HFFc6 (cell line): Measurements from ENCODE around the gene MRPL30. TPM values are rescaled to one million over a fixed set of nuclear protein-coding genes. Genes with fewer than 3 reads are reported as not detected.
A peak's percentile ranks its signal among the peaks of the same experiment; 100 is the strongest.

ENCODE experiments used
- DNase-seq: peaks from one replicate; pipeline ENCODE4 v3.0.0-alpha.2; 2018
- H3K27ac Mint-ChIP-seq: 2 replicates; pipeline ENCODE4 v1.8.0; 2020; ENCODE audit warnings: mild to moderate bottlenecking, mixed read lengths
- H3K27me3 Mint-ChIP-seq: 2 replicates; pipeline ENCODE4 v1.8.0; 2021; ENCODE audit warnings: mild to moderate bottlenecking, moderate library complexity, mixed read lengths; ENCODE audit not compliant: insufficient read depth
- H3K36me3 Mint-ChIP-seq: 2 replicates; pipeline ENCODE4 v1.8.0; 2021; ENCODE audit warnings: low read depth, mixed read lengths
- H3K4me1 Mint-ChIP-seq: 2 replicates; pipeline ENCODE4 v1.8.0; 2020; ENCODE audit warnings: low read depth, mixed read lengths
- H3K4me3 Mint-ChIP-seq: 2 replicates; pipeline ENCODE4 v1.8.0; 2020; ENCODE audit warnings: mild to moderate bottlenecking, moderate library complexity, mixed read lengths
- H3K9me3 Mint-ChIP-seq: 2 replicates; pipeline ENCODE4 v1.8.0; 2020; ENCODE audit warnings: mild to moderate bottlenecking, mixed read lengths
- total RNA-seq, 6 experiments: library from RNA; stranded (reverse); fragmentation: NEBNext Ultra II Directional; extraction: Animal tissue kit (Norgen Biotek cat#: 25700); gene quantifications; 2 replicates in 1 of 6; 3 replicates in 5 of 6; pipeline ENCODE4 v1.2.3, GENCODE V29; 2021
- TF ChIP-seq, protein P1 (sequence below): fragments of 200-600 bp; sonication (generic); IDR thresholded peaks from 2 replicates; pipeline ENCODE4 v1.5.0; 2021; ENCODE audit warnings: antibody characterized with exemption, mild to moderate bottlenecking

The MRPL30 gene
- total RNA-seq, 6 experiments from 2014 or later: 25.6 to 31.8 (median 29.6) TPM

DNA sequence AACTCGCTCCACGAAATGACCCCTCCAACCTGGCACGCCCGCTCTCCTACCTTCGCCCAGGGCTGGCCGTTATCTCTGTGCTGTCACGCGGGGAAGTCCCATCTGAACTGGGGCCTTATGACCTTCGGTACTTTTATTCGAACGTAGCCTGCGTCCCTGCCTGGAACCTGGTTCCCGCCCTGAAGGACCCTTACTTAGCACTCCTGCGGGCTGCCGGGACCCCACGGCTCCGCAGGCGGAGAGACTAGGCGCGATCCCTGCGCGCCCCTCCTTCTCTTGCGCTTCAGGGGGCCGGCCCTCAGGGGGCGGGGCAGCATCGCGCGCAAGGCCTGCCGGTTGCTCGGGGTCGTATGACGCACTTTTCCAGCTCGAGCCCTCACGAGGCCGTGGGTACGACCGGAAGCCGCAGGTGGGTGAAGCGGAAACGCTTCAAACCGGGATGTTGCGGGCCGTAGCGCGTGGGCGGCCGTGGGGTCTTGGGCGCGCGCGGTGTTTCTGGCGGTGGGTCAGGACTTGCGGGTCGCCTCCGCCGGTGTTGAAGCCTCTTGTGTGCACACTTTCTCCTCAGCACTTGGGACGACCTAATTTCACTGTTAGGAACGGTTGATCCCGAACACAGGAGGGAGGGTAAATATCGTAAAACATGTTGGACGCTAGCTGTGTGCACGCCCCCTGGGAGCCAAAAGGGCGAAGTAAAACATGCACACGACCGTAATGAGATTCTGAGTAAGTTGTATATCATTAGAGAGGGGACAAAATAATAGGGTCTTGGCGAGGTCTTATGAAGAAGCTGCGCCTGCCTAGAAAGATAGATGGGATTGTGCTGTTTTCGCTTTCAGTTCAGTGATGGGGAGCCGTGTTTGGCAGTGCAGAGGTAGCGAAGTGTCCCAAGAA, 26.1 kb upstream of the MRPL30 start, which contains the start of the genes LIPT1 and TSGA10:
TSS of gene LIPT1 (plus strand) at position 325 of the 894 bp plus-strand sequence. CDS start 6,991 bp downstream, outside the sequence.
TSS of gene TSGA10 (minus strand) at position 300 of the 894 bp plus-strand sequence. CDS start 45,503 bp downstream, outside the sequence.
- H3K4me3 Mint-ChIP-seq: peak within 1 kb of the TSS; percentile 90
- H3K9me3 Mint-ChIP-seq: no peaks in the 10 kb centered on the region
- H3K27me3 Mint-ChIP-seq: no peaks in the 10 kb centered on the region; the same call in 1 of the 2 replicates
- TF ChIP-seq, protein P1, sequence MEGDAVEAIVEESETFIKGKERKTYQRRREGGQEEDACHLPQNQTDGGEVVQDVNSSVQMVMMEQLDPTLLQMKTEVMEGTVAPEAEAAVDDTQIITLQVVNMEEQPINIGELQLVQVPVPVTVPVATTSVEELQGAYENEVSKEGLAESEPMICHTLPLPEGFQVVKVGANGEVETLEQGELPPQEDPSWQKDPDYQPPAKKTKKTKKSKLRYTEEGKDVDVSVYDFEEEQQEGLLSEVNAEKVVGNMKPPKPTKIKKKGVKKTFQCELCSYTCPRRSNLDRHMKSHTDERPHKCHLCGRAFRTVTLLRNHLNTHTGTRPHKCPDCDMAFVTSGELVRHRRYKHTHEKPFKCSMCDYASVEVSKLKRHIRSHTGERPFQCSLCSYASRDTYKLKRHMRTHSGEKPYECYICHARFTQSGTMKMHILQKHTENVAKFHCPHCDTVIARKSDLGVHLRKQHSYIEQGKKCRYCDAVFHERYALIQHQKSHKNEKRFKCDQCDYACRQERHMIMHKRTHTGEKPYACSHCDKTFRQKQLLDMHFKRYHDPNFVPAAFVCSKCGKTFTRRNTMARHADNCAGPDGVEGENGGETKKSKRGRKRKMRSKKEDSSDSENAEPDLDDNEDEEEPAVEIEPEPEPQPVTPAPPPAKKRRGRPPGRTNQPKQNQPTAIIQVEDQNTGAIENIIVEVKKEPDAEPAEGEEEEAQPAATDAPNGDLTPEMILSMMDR: peak; percentile 46; the same call in 1 of the 2 replicates
- H3K27ac Mint-ChIP-seq: peak within 1 kb of the TSS; percentile 86
- H3K36me3 Mint-ChIP-seq: 0 out of 2 replicates have a peak, but pooled peaks cover 4% of the 10 kb centered on the region
- peaks cover 12% of the 10 kb centered on the region for H3K4me1 Mint-ChIP-seq
- peak; percentile 79 for DNase-seq

DNA sequence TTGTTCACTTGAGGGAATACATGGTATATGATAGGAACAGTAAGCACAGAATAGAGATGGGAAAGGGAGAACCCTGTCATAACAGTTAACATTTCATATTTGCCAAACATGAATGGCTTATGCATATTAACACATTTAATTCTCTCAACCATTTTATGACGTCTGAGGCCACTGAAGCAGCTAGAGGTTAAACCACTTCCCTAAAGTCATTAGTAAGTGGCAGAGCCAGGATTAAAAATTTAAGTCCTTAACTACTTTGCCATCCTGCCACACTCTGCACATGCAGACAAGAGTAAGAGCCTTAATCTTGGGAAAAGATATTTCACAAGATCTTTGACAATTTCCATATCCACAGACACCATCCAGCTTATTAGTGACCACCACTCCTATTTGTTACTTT, 24.1 kb upstream of the MRPL30 start:
- no peak overlapping the region; the same call in 1 of the 2 replicates for H3K4me3 Mint-ChIP-seq
- no peaks in the 10 kb centered on the region for H3K9me3 Mint-ChIP-seq
- no peak overlapping the region for H3K27ac Mint-ChIP-seq
- TF ChIP-seq, protein P1: no peak
- no peaks in the 10 kb centered on the region; the same call in 1 of the 2 replicates for H3K27me3 Mint-ChIP-seq
- H3K4me1 Mint-ChIP-seq: peaks cover 12% of the 10 kb centered on the region
- 0 out of 2 replicates have a peak, but pooled peaks cover 4% of the 10 kb centered on the region for H3K36me3 Mint-ChIP-seq
- no peak for DNase-seq

DNA sequence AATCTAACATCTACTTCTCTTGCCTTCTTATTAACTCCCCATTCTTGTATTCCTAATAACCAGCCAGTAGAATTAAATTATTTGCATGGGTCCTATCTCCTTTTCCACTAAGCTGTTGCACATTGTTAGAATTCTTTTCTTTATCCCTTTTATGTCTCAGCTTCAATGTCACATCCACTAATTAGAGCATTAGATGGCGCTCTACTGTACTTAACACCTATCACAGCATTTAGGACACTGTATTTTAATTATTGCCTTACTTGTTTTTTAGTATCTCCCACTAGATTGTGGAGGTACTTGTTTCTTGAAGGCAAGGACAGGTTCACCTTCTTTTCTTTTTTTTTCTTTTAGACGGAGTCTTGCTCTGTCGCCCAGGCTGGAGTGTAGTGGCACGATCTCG, 22.4 kb upstream of the MRPL30 start:
- Mint-ChIP-seq H3K27ac (no peak overlapping the region), H3K4me1 (peaks cover 12% of the 10 kb centered on the region), H3K9me3 (no peaks in the 10 kb centered on the region), H3K36me3 (0 out of 2 replicates have a peak, but pooled peaks cover 4% of the 10 kb centered on the region), H3K27me3 (no peaks in the 10 kb centered on the region; the same call in 1 of the 2 replicates), H3K4me3 (no peak overlapping the region)
- TF ChIP-seq, protein P1: 0 out of 2 replicates have a peak, but pooled peaks have one; percentile 17
- no peak for DNase-seq

DNA sequence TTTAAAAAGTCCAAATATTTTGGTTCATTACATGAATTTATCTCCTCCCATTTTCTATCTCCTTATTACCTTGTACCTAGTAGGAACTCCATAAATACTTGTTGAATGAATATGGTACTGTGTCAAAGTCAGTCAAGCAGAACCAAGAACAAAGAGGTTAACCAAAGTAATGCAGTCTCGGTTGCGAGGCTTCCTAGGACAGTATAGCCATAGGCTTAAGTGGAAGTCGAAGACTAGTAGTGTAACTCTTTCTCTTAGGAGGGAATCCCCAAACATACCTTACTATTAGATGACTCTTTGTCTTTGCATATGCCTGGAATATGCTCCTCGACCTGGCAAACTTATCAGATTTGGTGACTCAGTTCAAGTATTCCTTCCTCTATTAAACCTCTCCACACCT, 21.4 kb upstream of the MRPL30 start:
- DNase-seq: no peak
- TF ChIP-seq, protein P1: no peak
- Mint-ChIP-seq H3K36me3 (0 out of 2 replicates have a peak, but pooled peaks cover 4% of the 10 kb centered on the region), H3K4me3 (no peak overlapping the region), H3K4me1 (peaks cover 12% of the 10 kb centered on the region), H3K27ac (no peak overlapping the region), H3K27me3 (no peaks in the 10 kb centered on the region; the same call in 1 of the 2 replicates), H3K9me3 (no peaks in the 10 kb centered on the region)

DNA sequence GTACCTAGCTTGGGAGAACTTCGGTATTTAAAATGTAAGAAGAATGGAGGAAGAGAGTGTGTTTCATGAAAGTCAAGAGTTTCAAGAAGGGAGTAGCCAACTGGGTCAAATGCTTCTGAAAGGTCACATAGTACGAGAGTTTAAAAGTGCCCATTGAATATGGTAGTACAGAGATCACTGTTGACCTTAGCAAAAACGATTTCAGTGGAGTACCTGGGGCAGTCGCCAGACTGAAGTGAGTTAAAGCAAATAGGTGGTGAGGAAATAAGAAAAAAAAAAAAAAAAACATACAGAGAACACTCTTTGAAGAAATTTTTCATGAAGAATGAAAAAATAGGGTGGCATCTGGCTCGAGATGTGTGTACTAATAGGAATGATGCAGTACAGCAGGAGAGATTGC, 14.8 kb upstream of the MRPL30 start:
- H3K4me1 Mint-ChIP-seq: no peaks in the 10 kb centered on the region
- no peaks in the 10 kb centered on the region for H3K36me3 Mint-ChIP-seq
- H3K9me3 Mint-ChIP-seq: no peaks in the 10 kb centered on the region
- no peaks in the 10 kb centered on the region; the same call in 1 of the 2 replicates for H3K27me3 Mint-ChIP-seq
- H3K27ac Mint-ChIP-seq: no peak overlapping the region
- DNase-seq: no peak
- no peak overlapping the region for H3K4me3 Mint-ChIP-seq
- TF ChIP-seq, protein P1: no peak
